Lower lobe of right lung (tissue), 2 donors: Measurements from ENCODE around the gene MACIR. TPM values are rescaled to one million over a fixed set of nuclear protein-coding genes. Genes with fewer than 3 reads are reported as not detected.

Experiments
- ATAC-seq, 2 donors: fragments of 200-7000 bp; cut with Tn5 transposase; one replicate each; pipeline ENCODE4 v1.9.1; 2020 to 2022; ENCODE audit warnings: mild to moderate bottlenecking in 2 of 2, moderate library complexity in 2 of 2
- DNase-seq: peaks from one replicate; pipeline ENCODE4 v3.0.0-alpha.2; 2020
- H3K27ac ChIP-seq: fragments of 200-600 bp; one replicate; pipeline ENCODE4 v1.8.0; 2022
- H3K27me3 ChIP-seq: fragments of 200-600 bp; one replicate; pipeline ENCODE4 v1.8.0; 2022; ENCODE audit warnings: low read depth
- H3K36me3 ChIP-seq: fragments of 200-600 bp; one replicate; pipeline ENCODE4 v1.8.0; 2022; ENCODE audit warnings: mild to moderate bottlenecking
- H3K4me1 ChIP-seq: fragments of 200-600 bp; one replicate; pipeline ENCODE4 v1.8.0; 2022
- H3K4me3 ChIP-seq: fragments of 200-600 bp; one replicate; pipeline ENCODE4 v1.8.0; 2022; ENCODE audit warnings: mild to moderate bottlenecking
- H3K9me3 ChIP-seq: fragments of 200-600 bp; one replicate; pipeline ENCODE4 v1.8.0; 2022
- intact Hi-C: fragments of 100-400 bp; cut with DNase I; formaldehyde crosslinking; loops from one replicate; pipeline ENCODE4 v1.11.0; 2022
- long read RNA-seq: library from polyadenylated mRNA; unstranded; transcript quantifications from one replicate; pipeline ENCODE4 v2.0.0, GENCODE V29; 2021
- total RNA-seq: library from RNA; stranded (reverse); fragmentation: NEBNext Ultra II Directional; extraction: Animal tissue kit (Norgen Biotek cat#: 25700); gene quantifications from one replicate; pipeline ENCODE4 v1.2.1, GENCODE V29; 2021
- TF ChIP-seq, protein P1 (sequence below): fragments of 200-600 bp; IDR thresholded peaks from one replicate; pipeline ENCODE4 v1.8.0; 2022; ENCODE audit warnings: antibody characterized with exemption, mild to moderate bottlenecking
- donor health status: DM: no; HTN: yes; CAD: no; lungs with severe emphysema.

The MACIR gene, protein sequence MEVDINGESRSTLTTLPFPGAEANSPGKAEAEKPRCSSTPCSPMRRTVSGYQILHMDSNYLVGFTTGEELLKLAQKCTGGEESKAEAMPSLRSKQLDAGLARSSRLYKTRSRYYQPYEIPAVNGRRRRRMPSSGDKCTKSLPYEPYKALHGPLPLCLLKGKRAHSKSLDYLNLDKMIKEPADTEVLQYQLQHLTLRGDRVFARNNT
- total RNA-seq: 4.9 TPM
- long read RNA-seq, transcript C5orf30-201 (3 exons, 3,049 nt): major isoform, 6 of 13 reads
- long read RNA-seq, partial matches to known transcripts: 2 of 13 reads
- long read RNA-seq, other reads (novel, unspliced or antisense): 2 of 13 reads

DNA sequence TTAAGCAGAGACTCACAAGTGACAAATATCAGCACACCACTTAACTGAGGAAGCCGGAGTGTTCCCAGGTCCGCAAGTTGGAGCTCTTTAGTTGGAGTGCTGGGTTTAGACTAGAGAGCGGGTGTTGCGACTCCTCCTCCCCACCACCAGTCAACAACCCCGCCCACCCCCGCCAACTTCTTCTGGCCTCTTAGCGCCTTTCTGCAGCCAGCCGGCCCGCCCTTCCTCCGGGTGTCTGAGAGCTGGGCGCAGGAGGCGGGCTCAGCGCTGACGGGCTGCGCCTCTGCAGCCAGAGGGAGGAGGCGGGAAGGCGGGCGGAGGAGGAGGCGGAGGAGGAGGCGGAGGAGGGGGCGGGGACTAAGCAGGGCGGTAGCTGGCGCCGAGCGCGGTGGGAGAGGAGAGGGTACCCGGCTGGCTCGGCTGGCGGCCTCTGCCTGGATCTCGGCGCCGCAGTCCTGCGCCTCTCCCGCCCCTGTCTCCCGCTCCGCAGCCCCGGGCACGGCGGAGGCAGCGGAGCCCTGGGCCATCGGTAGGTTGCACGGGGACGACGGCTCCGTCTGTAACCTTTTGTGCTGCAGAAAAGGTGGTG, at the start of gene MACIR:
MACIR (plus strand) TSS at position 396 of the 589 bp plus-strand sequence. CDS start 17,157 bp downstream, outside the sequence.
- peak within 1 kb of the TSS; percentile 88 for H3K27ac ChIP-seq
- ATAC-seq (peak; percentile 98 to 99), DNase-seq (peak; percentile 99)
- peaks cover 27% of the 10 kb centered on the region for H3K4me1 ChIP-seq
- H3K27me3 ChIP-seq: no peaks in the 10 kb centered on the region
- TF ChIP-seq, protein P1, sequence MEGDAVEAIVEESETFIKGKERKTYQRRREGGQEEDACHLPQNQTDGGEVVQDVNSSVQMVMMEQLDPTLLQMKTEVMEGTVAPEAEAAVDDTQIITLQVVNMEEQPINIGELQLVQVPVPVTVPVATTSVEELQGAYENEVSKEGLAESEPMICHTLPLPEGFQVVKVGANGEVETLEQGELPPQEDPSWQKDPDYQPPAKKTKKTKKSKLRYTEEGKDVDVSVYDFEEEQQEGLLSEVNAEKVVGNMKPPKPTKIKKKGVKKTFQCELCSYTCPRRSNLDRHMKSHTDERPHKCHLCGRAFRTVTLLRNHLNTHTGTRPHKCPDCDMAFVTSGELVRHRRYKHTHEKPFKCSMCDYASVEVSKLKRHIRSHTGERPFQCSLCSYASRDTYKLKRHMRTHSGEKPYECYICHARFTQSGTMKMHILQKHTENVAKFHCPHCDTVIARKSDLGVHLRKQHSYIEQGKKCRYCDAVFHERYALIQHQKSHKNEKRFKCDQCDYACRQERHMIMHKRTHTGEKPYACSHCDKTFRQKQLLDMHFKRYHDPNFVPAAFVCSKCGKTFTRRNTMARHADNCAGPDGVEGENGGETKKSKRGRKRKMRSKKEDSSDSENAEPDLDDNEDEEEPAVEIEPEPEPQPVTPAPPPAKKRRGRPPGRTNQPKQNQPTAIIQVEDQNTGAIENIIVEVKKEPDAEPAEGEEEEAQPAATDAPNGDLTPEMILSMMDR: no peak
- peak within 1 kb of the TSS; percentile 75 for H3K4me3 ChIP-seq
- H3K9me3 ChIP-seq: no peaks in the 10 kb centered on the region
- H3K36me3 ChIP-seq: no peaks in the 10 kb centered on the region
- intact Hi-C loops: no loop called here

DNA sequence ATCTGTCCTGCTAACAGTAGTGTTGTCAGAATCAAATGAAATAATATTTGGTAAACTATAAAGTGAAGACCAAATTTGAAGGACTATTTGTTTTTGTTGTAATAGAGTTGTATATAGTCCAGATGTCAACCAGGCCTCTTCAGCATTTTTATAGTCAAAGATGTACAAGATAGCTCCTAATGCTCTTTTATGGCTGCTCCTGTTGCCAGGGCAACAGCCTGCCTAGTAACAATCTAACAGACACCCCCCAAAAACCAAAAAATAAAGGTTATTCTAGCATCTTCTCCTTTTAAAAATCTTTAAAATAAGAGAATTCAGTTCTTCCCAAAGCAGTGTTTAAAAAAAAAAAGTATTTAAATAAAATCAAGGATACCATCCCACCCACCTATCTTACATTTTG, 49.5 kb upstream of the MACIR start:
- no peak for ATAC-seq
- no peaks in the 10 kb centered on the region for H3K27me3 ChIP-seq
- no peak for DNase-seq
- H3K4me3 ChIP-seq: no peak overlapping the region
- H3K27ac ChIP-seq: no peak overlapping the region
- H3K9me3 ChIP-seq: no peaks in the 10 kb centered on the region
- TF ChIP-seq, protein P1: no peak
- intact Hi-C loops: no loop called here
- H3K4me1 ChIP-seq: peaks cover 6% of the 10 kb centered on the region
- H3K36me3 ChIP-seq: peaks cover 10% of the 10 kb centered on the region

DNA sequence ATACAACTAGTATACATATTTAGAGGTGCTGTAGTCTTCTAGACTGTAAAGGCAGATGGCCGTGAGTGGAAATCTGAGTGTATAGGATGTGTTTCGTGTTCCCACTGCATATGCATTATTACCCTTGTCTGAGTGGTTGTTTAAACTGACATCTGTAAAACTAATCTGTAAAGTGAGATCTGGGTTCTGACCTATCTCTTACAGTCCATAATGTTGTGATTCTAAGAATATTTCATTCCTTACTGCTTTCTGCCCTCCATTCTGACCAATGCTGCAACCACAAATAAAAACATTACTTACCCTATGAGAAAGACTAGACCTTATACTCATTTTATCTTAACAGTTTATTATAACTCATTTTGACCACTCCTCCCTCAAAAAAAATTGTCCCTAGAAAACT, 47.6 kb upstream of the MACIR start:
- Histone ChIP-seq H3K4me3 (no peak overlapping the region), H3K27me3 (no peaks in the 10 kb centered on the region), H3K9me3 (no peaks in the 10 kb centered on the region), H3K36me3 (peaks cover 10% of the 10 kb centered on the region), H3K27ac (no peak overlapping the region), H3K4me1 (peaks cover 6% of the 10 kb centered on the region)
- intact Hi-C loops: no loop called here
- no peak for ATAC-seq
- TF ChIP-seq, protein P1: no peak
- no peak for DNase-seq

DNA sequence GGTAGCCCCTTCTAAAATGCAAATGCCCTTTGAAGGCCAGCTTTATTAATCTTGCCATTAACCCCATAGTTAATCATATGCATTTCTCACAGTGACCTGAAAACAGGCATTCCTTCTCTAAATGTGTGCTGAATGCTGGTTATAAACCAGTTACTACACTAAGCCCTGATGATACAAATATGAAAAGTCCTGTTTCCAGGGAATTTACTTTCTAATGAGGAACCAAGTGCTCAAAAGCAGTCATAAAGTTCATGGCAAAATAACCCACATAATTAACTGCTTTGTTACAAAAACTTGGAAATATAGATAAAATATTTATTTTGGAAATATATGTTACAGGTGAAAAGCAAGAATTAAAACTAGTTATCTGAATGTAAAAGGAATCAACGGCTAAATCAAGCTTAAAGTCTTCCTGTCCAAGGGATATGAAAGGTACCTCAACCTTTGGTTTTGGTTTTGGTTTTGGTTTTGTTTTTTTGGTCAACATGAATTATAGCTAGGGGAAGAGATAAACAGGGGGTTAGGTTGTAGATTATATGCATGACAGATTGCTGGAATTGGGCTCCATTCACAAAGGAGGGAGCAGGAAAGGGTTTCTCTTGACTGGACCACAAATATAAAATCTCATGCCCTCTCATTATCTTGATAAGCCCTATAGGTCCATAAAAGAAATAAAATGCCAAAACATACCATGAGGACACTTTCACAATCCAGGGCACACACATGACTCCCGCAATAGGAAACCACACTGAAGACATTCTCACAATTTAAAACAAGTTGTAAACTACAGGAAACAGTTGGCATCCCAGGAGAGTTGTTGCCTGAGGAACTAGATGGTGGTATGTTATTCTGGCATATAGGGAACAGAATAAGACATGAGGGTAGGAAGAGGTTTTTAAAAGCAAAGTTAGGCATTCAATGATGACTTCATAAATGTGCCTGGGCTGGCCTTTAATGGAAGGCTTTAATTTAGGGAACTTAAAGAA, 46.7 kb upstream of the MACIR start:
- Histone ChIP-seq H3K4me3 (no peak overlapping the region), H3K9me3 (no peaks in the 10 kb centered on the region), H3K27ac (no peak overlapping the region), H3K36me3 (peaks cover 2% of the 10 kb centered on the region), H3K4me1 (peaks cover 6% of the 10 kb centered on the region), H3K27me3 (no peaks in the 10 kb centered on the region)
- TF ChIP-seq, protein P1: no peak
- no peak for DNase-seq
- ATAC-seq: peak in 1 of 2 donors; percentile 14
- intact Hi-C loops: no loop called here

DNA sequence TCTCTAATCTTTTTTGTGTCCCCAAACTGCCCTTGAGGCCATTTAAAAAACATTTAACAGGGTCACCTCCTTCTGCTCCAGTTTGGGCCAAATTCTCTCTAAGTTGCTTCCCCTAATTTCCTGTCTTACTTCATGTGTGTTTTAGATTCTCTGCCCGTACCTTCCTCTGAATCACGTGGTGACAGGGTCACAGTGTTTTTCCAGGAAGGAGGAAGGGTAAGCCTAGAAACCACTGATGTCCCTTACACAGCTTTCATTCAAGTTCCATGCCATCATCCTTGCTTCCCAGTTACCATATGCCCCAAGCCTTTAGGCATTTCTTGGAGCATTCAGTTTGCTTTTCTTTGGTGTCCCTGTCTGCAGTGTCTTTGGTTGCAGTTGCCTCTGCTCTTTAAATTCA, 42.4 kb upstream of the MACIR start:
- TF ChIP-seq, protein P1: no peak
- Histone ChIP-seq H3K36me3 (no peaks in the 10 kb centered on the region), H3K4me3 (no peak overlapping the region), H3K27me3 (no peaks in the 10 kb centered on the region), H3K9me3 (no peaks in the 10 kb centered on the region), H3K4me1 (peaks cover 6% of the 10 kb centered on the region), H3K27ac (no peak overlapping the region)
- ATAC-seq: no peak
- no peak for DNase-seq
- intact Hi-C loops: no loop called here
